DND-41 (cell line): ENCODE results near the gene B4GALT6.

Source experiments
- ATAC-seq: fragments of 200-7000 bp; cut with Tn5 transposase; 3 replicates; pipeline ENCODE4 v1.9.1; 2021; ENCODE audit warnings: low read depth; ENCODE audit not compliant: insufficient read depth
- DNase-seq: peaks from one replicate; pipeline ENCODE4 v3.0.0-alpha.2; 2020
- H2AFZ ChIP-seq: 2 replicates; pipeline ENCODE4 v1.6.0; 2012; ENCODE audit warnings: low read depth, low read length
- H3K27ac ChIP-seq: 2 replicates; pipeline ENCODE4 v1.5.1; 2012; ENCODE audit warnings: low read length, inconsistent platforms
- H3K27me3 ChIP-seq: fragments of 200-600 bp; sonication (generic); 2 replicates; pipeline ENCODE4 v1.6.0; 2012; ENCODE audit warnings: low read length, mild to moderate bottlenecking, inconsistent platforms; ENCODE audit not compliant: insufficient read depth, poor library complexity
- H3K36me3 ChIP-seq: 2 replicates; pipeline ENCODE4 v1.5.1; 2012; ENCODE audit warnings: low read length, inconsistent platforms; ENCODE audit not compliant: insufficient read depth
- H3K4me1 ChIP-seq: 2 replicates; pipeline ENCODE4 v1.5.1; 2012; ENCODE audit warnings: mild to moderate bottlenecking, low read length; ENCODE audit not compliant: insufficient read depth
- H3K4me2 ChIP-seq: 2 replicates; pipeline ENCODE4 v1.6.0; 2012; ENCODE audit warnings: mild to moderate bottlenecking, moderate library complexity, low read length, inconsistent platforms; ENCODE audit not compliant: insufficient read depth
- H3K4me3 ChIP-seq, 2 experiments: fragments of 200-600 bp in 1 of 2; shearing (Covaris generic) in 1 of 2; 2 replicates each; pipeline ENCODE4 v1.5.1; 2012 to 2016; ENCODE audit warnings: inconsistent platforms in 2 of 2, low read length in 2 of 2, mild to moderate bottlenecking in 2 of 2, low read depth in 1 of 2, moderate library complexity in 1 of 2
- H3K79me2 ChIP-seq: 2 replicates; pipeline ENCODE4 v1.6.0; 2012; ENCODE audit warnings: low read length, inconsistent platforms; ENCODE audit not compliant: insufficient read depth
- H3K9ac ChIP-seq: 2 replicates; pipeline ENCODE4 v1.6.0; 2012; ENCODE audit warnings: low read depth, mild to moderate bottlenecking, inconsistent platforms, low read length, moderate library complexity
- H3K9me3 ChIP-seq: 2 replicates; pipeline ENCODE4 v1.5.1; 2012; ENCODE audit warnings: low read length, moderate library complexity, mild to moderate bottlenecking, inconsistent platforms; ENCODE audit not compliant: insufficient read depth, severe bottlenecking
- H4K20me1 ChIP-seq: 2 replicates; pipeline ENCODE4 v1.6.0; 2012; ENCODE audit warnings: low read length; ENCODE audit not compliant: insufficient read depth
- CTCF ChIP-seq: IDR thresholded peaks from 2 replicates; pipeline ENCODE4 v1.5.1; 2012; ENCODE audit warnings: borderline replicate concordance, low read length, moderate library complexity, mild to moderate bottlenecking; ENCODE audit not compliant: poor library complexity, severe bottlenecking; ENCODE audit errors: extremely low read depth
- EZH2 ChIP-seq: IDR thresholded peaks from 3 replicates; pipeline ENCODE4 v1.6.1; 2012; ENCODE audit warnings: borderline replicate concordance, low read depth, mild to moderate bottlenecking, moderate library complexity, low read length, inconsistent platforms; ENCODE audit not compliant: severe bottlenecking

B4GALT6 gene

DNA sequence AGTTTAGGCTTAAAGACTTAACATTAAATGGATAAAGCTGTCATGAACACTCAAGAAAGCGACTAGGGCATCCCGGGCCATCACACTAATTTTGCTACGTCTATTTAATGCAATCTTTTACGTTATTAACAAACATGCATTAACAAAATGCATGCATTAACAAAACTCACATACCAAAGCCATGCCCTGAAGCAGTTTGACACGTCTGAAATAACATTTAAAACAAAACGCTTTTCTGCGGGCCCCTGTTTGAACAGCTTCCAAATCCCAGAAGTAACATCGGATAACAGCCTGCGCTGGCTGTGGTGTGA, 458 bp downstream of the B4GALT6 start:
- H3K4me3 ChIP-seq, result peak overlapping the region; percentile 64 to 83; a peak in 3 of 4 replicates
- no peaks in the 10 kb centered on the region for H3K27me3 ChIP-seq
- H3K9ac ChIP-seq, result peak overlapping the region; percentile 69
- H3K9me3 ChIP-seq, result no peaks in the 10 kb centered on the region
- H3K4me2 ChIP-seq, result peak overlapping the region; percentile 98
- H4K20me1 ChIP-seq, result peaks cover 19% of the 10 kb centered on the region; the same call in 1 of the 2 replicates
- peak overlapping the region; percentile 68; the same call in 1 of the 2 replicates for H3K27ac ChIP-seq
- DNase-seq, result no peak
- H3K36me3 ChIP-seq, result no peaks in the 10 kb centered on the region
- H3K4me1 ChIP-seq, result peaks cover 69% of the 10 kb centered on the region
- H3K79me2 ChIP-seq, result peaks cover 58% of the 10 kb centered on the region
- ATAC-seq, result no peak
- peak overlapping the region; percentile 82 for H2AFZ ChIP-seq
- no peak for TF ChIP-seq CTCF
- TF ChIP-seq EZH2, result no peak

DNA sequence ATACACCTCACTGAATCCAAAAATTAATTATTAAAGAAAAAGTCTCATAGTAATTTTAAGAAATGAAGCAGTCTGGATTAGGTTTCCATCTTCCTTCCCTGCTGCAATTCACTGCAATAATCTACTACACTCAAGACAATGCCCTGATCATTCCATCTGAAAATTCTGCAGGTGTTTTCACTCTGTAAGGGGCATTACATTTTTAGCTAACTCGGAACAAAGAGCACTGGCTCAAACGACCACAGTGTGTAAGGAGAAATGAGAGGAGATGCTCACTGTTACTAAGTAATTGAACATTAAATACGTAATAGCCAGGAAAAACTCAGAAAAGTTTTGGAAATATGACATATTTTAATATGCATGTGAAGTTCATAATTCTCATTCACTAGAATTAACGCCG, 1.3 kb downstream of the B4GALT6 start:
- no peak overlapping the region for H2AFZ ChIP-seq
- TF ChIP-seq CTCF (no peak), EZH2 (no peak)
- H3K9ac ChIP-seq, result peak overlapping the region; percentile 69
- peak overlapping the region; percentile 64 to 83; a peak in 3 of 4 replicates for H3K4me3 ChIP-seq
- H3K4me1 ChIP-seq, result peaks cover 63% of the 10 kb centered on the region
- H3K27ac ChIP-seq, result no peak overlapping the region
- H3K27me3 ChIP-seq, result no peaks in the 10 kb centered on the region
- H4K20me1 ChIP-seq, result peaks cover 25% of the 10 kb centered on the region
- DNase-seq (no peak), ATAC-seq (no peak)
- H3K9me3 ChIP-seq, result no peaks in the 10 kb centered on the region
- peaks cover 66% of the 10 kb centered on the region for H3K79me2 ChIP-seq
- H3K4me2 ChIP-seq, result peak overlapping the region; percentile 98
- H3K36me3 ChIP-seq, result no peaks in the 10 kb centered on the region

GRCh38 chr18:31680831-31681568, 3.4 kb downstream of the B4GALT6 start:
- Histone ChIP-seq H4K20me1 (peaks cover 33% of the 10 kb centered on the region), H3K9ac (no peak overlapping the region), H3K4me2 (no peak overlapping the region), H3K27me3 (no peaks in the 10 kb centered on the region), H3K4me1 (peaks cover 43% of the 10 kb centered on the region), H3K36me3 (no peaks in the 10 kb centered on the region), H3K9me3 (no peaks in the 10 kb centered on the region), H3K4me3 (no peak overlapping the region), H2AFZ (no peak overlapping the region), H3K79me2 (peaks cover 84% of the 10 kb centered on the region), H3K27ac (no peak overlapping the region)
- peak; percentile 33 for DNase-seq
- TF ChIP-seq EZH2 (no peak), CTCF (peak; percentile 59)
- ATAC-seq, result 0 out of 3 replicates have a peak, but pooled peaks have one; percentile 27
